H1 (cell line): ENCODE data around the gene OGDH. TPM values are rescaled to one million over a fixed set of nuclear protein-coding genes. Genes with fewer than 3 reads are reported as not detected.
A peak's percentile ranks its signal among the peaks of the same experiment; 100 is the strongest.

Source experiments
- CTCF ChIA-PET: fragments of 300-600 bp; sonication (Branson Sonifier 250); formaldehyde crosslinking; loops from one replicate; lab custom pipeline; 2021; ENCODE audit not compliant: partially characterized antibody; lab: Charles Lee
- POLR2A ChIA-PET: fragments of 300-600 bp; sonication (Branson Sonifier 250); formaldehyde crosslinking; loops from one replicate; lab custom pipeline; 2021; ENCODE audit warnings: inconsistent platforms; ENCODE audit not compliant: partially characterized antibody; lab: Charles Lee
- DNase-seq, 2 experiments: peaks; one replicate each; pipeline versions ENCODE4 v3.0.0 to v3.0.0-alpha.2; 2010 to 2022; ENCODE audit warnings: low spot score in 2 of 2, low read depth in 1 of 2, mixed read lengths in 1 of 2
- FAIRE-seq: peaks from 2 replicates; lab custom pipeline; 2011; peaks lifted over from hg19 to GRCh38; lab: Jason Lieb, UNC
- H2AFZ ChIP-seq: 2 replicates; pipeline ENCODE4 v1.8.1; 2012; ENCODE audit warnings: low read length, inconsistent platforms
- H2AK5ac ChIP-seq: 2 replicates; pipeline ENCODE4 v1.6.1; 2013; ENCODE audit warnings: low read depth, low read length
- H2BK120ac ChIP-seq: replicated peaks from 2 replicates; pipeline ENCODE3; 2013; ENCODE audit warnings: low read depth, low read length, inconsistent platforms
- H2BK12ac ChIP-seq: 2 replicates; pipeline ENCODE4 v1.6.1; 2013; ENCODE audit warnings: low read depth, low read length
- H2BK15ac ChIP-seq: 2 replicates; pipeline ENCODE4 v1.6.1; 2013; ENCODE audit warnings: low read length
- H2BK20ac ChIP-seq: 2 replicates; pipeline ENCODE4 v1.6.1; 2013; ENCODE audit warnings: low read length
- H2BK5ac ChIP-seq: 2 replicates; pipeline ENCODE4 v1.6.1; 2013; ENCODE audit warnings: low read depth, low read length
- H3K14ac ChIP-seq: 2 replicates; pipeline ENCODE4 v1.6.1; 2013; ENCODE audit warnings: inconsistent platforms; ENCODE audit not compliant: insufficient read length
- H3K18ac ChIP-seq: 2 replicates; pipeline ENCODE4 v1.6.1; 2013; ENCODE audit warnings: low read length; ENCODE audit errors: extremely low read depth
- H3K23ac ChIP-seq: 2 replicates; pipeline ENCODE4 v1.6.1; 2013; ENCODE audit warnings: inconsistent platforms; ENCODE audit not compliant: insufficient read length
- H3K23me2 ChIP-seq: 2 replicates; pipeline ENCODE4 v1.6.1; 2013; ENCODE audit warnings: low read depth, low read length
- H3K27ac ChIP-seq: 2 replicates; pipeline ENCODE4 v1.6.1; 2011; ENCODE audit warnings: low read depth, low read length, inconsistent platforms
- H3K27me3 ChIP-seq, 4 experiments: replicated peaks in 1 of 4; 1 replicate in 1 of 4; 2 replicates in 3 of 4; pipeline versions ENCODE4 v1.6.1 to v1.8.1; 2011 to 2013; ENCODE audit warnings: low read length in 3 of 4, mild to moderate bottlenecking in 3 of 4, inconsistent platforms in 2 of 4, mixed read lengths in 2 of 4, moderate library complexity in 1 of 4; ENCODE audit not compliant: control insufficient read depth in 3 of 4, insufficient read depth in 3 of 4; ENCODE audit errors: extremely low read depth in 1 of 4
- H3K36me3 ChIP-seq, 4 experiments: 2 replicates each; pipeline versions ENCODE4 v1.6.1 to v1.8.1; 2011 to 2013; ENCODE audit warnings: mild to moderate bottlenecking in 4 of 4, low read length in 3 of 4, moderate library complexity in 2 of 4, control low read depth in 1 of 4, inconsistent platforms in 1 of 4; ENCODE audit not compliant: insufficient read depth in 4 of 4, control insufficient read depth in 2 of 4
- H3K4ac ChIP-seq: replicated peaks from 2 replicates; pipeline ENCODE3; 2013; ENCODE audit warnings: low read length, low read depth, mixed read lengths, inconsistent platforms; ENCODE audit not compliant: insufficient read length
- H3K4me1 ChIP-seq, 4 experiments: replicated peaks in 1 of 4; 1 replicate in 1 of 4; 2 replicates in 3 of 4; pipeline versions ENCODE4 v1.6.1 to v1.8.1; 2011 to 2013; ENCODE audit warnings: low read length in 3 of 4, inconsistent platforms in 2 of 4, mixed read lengths in 1 of 4; ENCODE audit not compliant: insufficient read depth in 4 of 4, control insufficient read depth in 3 of 4
- H3K4me2 ChIP-seq, 2 experiments: 2 replicates each; pipeline versions ENCODE4 v1.6.1 to v1.8.1; 2011 to 2013; ENCODE audit warnings: low read depth in 2 of 2, low read length in 2 of 2, control low read depth in 1 of 2, inconsistent platforms in 1 of 2, mild to moderate bottlenecking in 1 of 2; ENCODE audit not compliant: insufficient read depth in 1 of 2
- H3K4me3 ChIP-seq, 4 experiments: fragments of 200-600, 300-600 bp in 1 of 4; sonication (generic), shearing (Covaris generic), sonication (Bioruptor Twin) in 1 of 4; 2 replicates each; pipeline versions ENCODE4 v1.5.1 to v1.8.1; 2011 to 2016; ENCODE audit warnings: low read length in 4 of 4, low read depth in 3 of 4, control low read depth in 2 of 4, inconsistent platforms in 2 of 4, mild to moderate bottlenecking in 2 of 4, mixed read lengths in 1 of 4, moderate library complexity in 1 of 4; ENCODE audit not compliant: insufficient read depth in 2 of 4; ENCODE audit errors: extremely low read depth in 1 of 4
- H3K56ac ChIP-seq: replicated peaks from 2 replicates; pipeline ENCODE3; 2013; ENCODE audit warnings: low read depth, mild to moderate bottlenecking, mixed read lengths, low read length, inconsistent platforms; ENCODE audit not compliant: insufficient read length
- H3K79me1 ChIP-seq: 2 replicates; pipeline ENCODE4 v1.6.1; 2013; ENCODE audit warnings: low read depth, low read length, control low read depth
- H3K79me2 ChIP-seq, 2 experiments: 2 replicates each; pipeline versions ENCODE4 v1.6.1 to v1.8.1; 2012 to 2013; ENCODE audit warnings: low read length in 2 of 2, mild to moderate bottlenecking in 2 of 2, inconsistent platforms in 1 of 2; ENCODE audit not compliant: insufficient read depth in 2 of 2, control insufficient read depth in 1 of 2
- H3K9ac ChIP-seq, 4 experiments: replicated peaks in 1 of 4; 1 replicate in 1 of 4; 2 replicates in 3 of 4; pipeline versions ENCODE4 v1.6.1 to v1.8.1; 2011 to 2013; ENCODE audit warnings: low read depth in 3 of 4, low read length in 3 of 4, control low read depth in 2 of 4, mild to moderate bottlenecking in 2 of 4, moderate library complexity in 2 of 4, inconsistent platforms in 1 of 4; ENCODE audit errors: extremely low read depth in 1 of 4
- H3K9me3 ChIP-seq, 2 experiments: 2 replicates each; pipeline versions ENCODE4 v1.6.1 to v1.8.1; 2012 to 2013; ENCODE audit warnings: mild to moderate bottlenecking in 2 of 2, moderate library complexity in 2 of 2, control low read depth in 1 of 2, inconsistent platforms in 1 of 2, low read depth in 1 of 2, low read length in 1 of 2, mixed read lengths in 1 of 2; ENCODE audit not compliant: insufficient read depth in 2 of 2
- H4K20me1 ChIP-seq, 2 experiments: replicated peaks in 1 of 2; 2 replicates each; pipeline versions ENCODE3 to v1.8.1; 2011 to 2013; ENCODE audit warnings: inconsistent platforms in 2 of 2, low read length in 2 of 2, mild to moderate bottlenecking in 1 of 2; ENCODE audit not compliant: insufficient read depth in 2 of 2, control insufficient read depth in 1 of 2
- H4K5ac ChIP-seq: 2 replicates; pipeline ENCODE4 v1.6.1; 2013; ENCODE audit warnings: low read length, low read depth, mixed read lengths, inconsistent platforms; ENCODE audit not compliant: insufficient read length
- H4K8ac ChIP-seq: 2 replicates; pipeline ENCODE4 v1.8.0; 2013; ENCODE audit warnings: mild to moderate bottlenecking, moderate library complexity, low read length, inconsistent platforms; ENCODE audit not compliant: insufficient read depth; ENCODE audit errors: extremely low read depth
- H4K91ac ChIP-seq: replicated peaks from 2 replicates; pipeline ENCODE3; 2013; ENCODE audit warnings: low read length, mixed read lengths, inconsistent platforms; ENCODE audit not compliant: insufficient read length
- CBX8 ChIP-seq: fragments of 300-800, 300-1000 bp; sonication (generic); IDR thresholded peaks from 2 replicates; pipeline ENCODE4 v1.7.1; 2016; ENCODE audit warnings: low read depth, low read length, borderline replicate concordance
- CEBPB ChIP-seq: IDR thresholded peaks from 2 replicates; pipeline ENCODE4 v1.6.1; 2012; ENCODE audit warnings: low read depth, low read length
- KDM1A ChIP-seq: fragments of 200-600, 300-600 bp; sonication (generic); IDR thresholded peaks from 2 replicates; pipeline ENCODE4 v1.7.1; 2016; ENCODE audit warnings: mild to moderate bottlenecking, low read length, borderline replicate concordance
- KDM4A ChIP-seq: IDR thresholded peaks from one replicate; pipeline ENCODE4 v1.7.1; 2012; ENCODE audit warnings: low read depth, mild to moderate bottlenecking, moderate library complexity, low read length, inconsistent platforms; ENCODE audit not compliant: severe bottlenecking
- POLR2A ChIP-seq, 2 experiments: IDR thresholded peaks; 1 replicate in 1 of 2; 2 replicates in 1 of 2; pipeline ENCODE4 v1.6.1; 2011; ENCODE audit warnings: low read depth in 2 of 2, low read length in 2 of 2, mild to moderate bottlenecking in 2 of 2; ENCODE audit errors: control extremely low read depth in 1 of 2
- RAD21 ChIP-seq, 2 experiments: IDR thresholded peaks in 1 of 2; conservative IDR thresholded peaks in 1 of 2; 2 replicates each; pipeline ENCODE4 v1.6.1; 2011; ENCODE audit warnings: low read depth in 2 of 2, low read length in 2 of 2, improper control_type of control experiment in 1 of 2, inconsistent platforms in 1 of 2, mild to moderate bottlenecking in 1 of 2, moderate library complexity in 1 of 2
- SP1 ChIP-seq: IDR thresholded peaks from 2 replicates; pipeline ENCODE4 v1.6.1; 2011; ENCODE audit warnings: low read depth, low read length
- WGBS, 2 experiments: shearing (Covaris generic) in 1 of 2; methylation state at CpG; one replicate each; pipeline versions ENCODE4 v1.1.6 to v1.1.7; 2013 to 2015; ENCODE audit warnings: low lambda C conversion rate in 2 of 2, mixed read lengths in 2 of 2, inconsistent platforms in 1 of 2, low coverage in 1 of 2, missing lambda C conversion rate in 1 of 2; ENCODE audit not compliant: insufficient replicate concordance in 2 of 2, insufficient coverage in 1 of 2, insufficient read length in 1 of 2; ENCODE audit errors: extremely low coverage in 1 of 2, missing lambda C conversion rate in 1 of 2; 5-methylcytosine and 5-hydroxymethylcytosine counted together
- polyA plus RNA-seq, 7 experiments: library from polyadenylated mRNA; depleted of rRNA in 3 of 7; stranded (reverse) in 5 of 7; unstranded in 2 of 7; fragments of >200 nt in 5 of 7; fragments of 200-250 nt in 2 of 7; gene quantifications; 1 replicate in 5 of 7; 2 replicates in 1 of 7; 4 replicates in 1 of 7; pipeline versions ENCODE4 v1.2.1 to v1.2.3, GENCODE V29; 2011 to 2013; ENCODE audit warnings: missing spikeins in 2 of 7, mixed read lengths in 2 of 7
- total RNA-seq: library from RNA; stranded (reverse); fragmentation: NEBNext Ultra II Directional; extraction: Animal tissue kit (Norgen Biotek cat#: 25700); gene quantifications from 2 replicates; pipeline ENCODE4 v1.2.1, GENCODE V29; 2021

Gene OGDH
- total and polyA plus RNA-seq, 2 of the 8 experiments (the other 6 are each of a cell fraction or from before 2014, with no cell fraction given): 71.6 to 91.6 TPM

DNA sequence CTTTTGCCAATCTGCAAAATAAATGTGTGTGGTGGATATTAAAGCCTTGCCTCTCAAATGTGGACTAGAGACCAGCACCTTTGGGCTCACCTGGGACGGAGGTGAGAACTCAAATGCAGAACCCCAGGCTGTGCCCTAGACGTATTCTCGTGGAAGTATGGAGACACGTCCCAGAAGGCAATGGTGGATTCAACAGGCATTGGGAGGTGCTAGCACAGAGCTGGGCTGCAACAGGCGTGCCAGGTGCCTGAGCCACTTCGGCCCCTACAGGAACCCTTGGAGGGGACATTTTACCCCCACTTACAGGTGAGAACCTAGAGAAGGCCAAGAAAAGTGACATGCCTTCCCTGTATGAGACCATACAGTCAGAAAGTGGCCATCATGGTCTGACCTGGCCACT lies 44.9 kb upstream of the OGDH start:
- POLR2A ChIA-PET: interaction anchor here (1.2 to 8.3 kb wide), 9 partner anchors 10 to 113 kb away, joined by 3 to 89 read pairs (median 4); partner anchors contain the start of genes DDX56 and NUDCD3
- WGBS, 2 experiments: 84% methylated on average over 6 of the region's 6 CpGs; no CpG with 5 or more reads in 1 of the 2 experiments

More for the DNA sequence above, 44.9 kb upstream of the OGDH start:
- Histone ChIP-seq H3K36me3 (peaks cover 6 to 15% (median 12%) of the 10 kb centered on the region in 4 experiments; a peak in 7 of 8 replicates), H3K18ac (no peak overlapping the region), H3K23ac (no peak overlapping the region), H4K91ac (no peak overlapping the region), H3K14ac (no peak overlapping the region), H2BK20ac (no peak overlapping the region), H3K27ac (no peak overlapping the region), H3K79me2 (no peaks in the 10 kb centered on the region; a peak in 1 of 4 replicates), H2BK120ac (no peak overlapping the region), H3K4me3 (no peak overlapping the region), H3K9me3 (no peaks in the 10 kb centered on the region), H2AK5ac (no peak overlapping the region), H2BK12ac (no peak overlapping the region), H4K5ac (no peak overlapping the region), H3K27me3 (no peaks in the 10 kb centered on the region; a peak in 1 of 7 replicates), H4K8ac (no peak overlapping the region), H3K4me2 (no peak overlapping the region), H3K56ac (no peak overlapping the region), H2BK5ac (no peak overlapping the region)
- DNase-seq: no peak
- CTCF ChIA-PET: interaction anchor here (0.8 to 10.2 kb wide), 3 partner anchors 12 to 84 kb away, joined by 3 to 98 read pairs (median 4); partner anchors contain the start of gene NPC1L1
- TF ChIP-seq KDM1A: no peak
- no peak for TF ChIP-seq RAD21 (IDR thresholded peaks at IDR 0.05 in 1 of 2, conservative IDR thresholded peaks at IDR 0.05 in 1 of 2; ENCODE audit: low read depth in 2 of 2, low read length in 2 of 2)
- TF ChIP-seq POLR2A (IDR thresholded peaks at IDR 0.05; ENCODE audit: control extremely low read depth in 1 of 2, low read depth in 2 of 2, low read length in 2 of 2): peak in 1 of 2 experiments; percentile 6; a peak in 1 of 3 replicates
- TF ChIP-seq SP1: no peak
- TF ChIP-seq KDM4A: no peak
- no peak for TF ChIP-seq CBX8
- TF ChIP-seq CEBPB: no peak
- TF ChIP-seq, all 59 proteins: peak for 1
- Histone ChIP-seq H4K20me1 (peaks cover 0 to 12% of the 10 kb centered on the region in 2 experiments), H3K23me2 (no peaks in the 10 kb centered on the region), H3K4me1 (no peaks in the 10 kb centered on the region; a peak in 1 of 7 replicates), H2BK15ac (no peak overlapping the region), H3K79me1 (no peaks in the 10 kb centered on the region), H2AFZ (no peak overlapping the region), H3K9ac (no peak overlapping the region), H3K4ac (no peak overlapping the region)
- no peak for FAIRE-seq
